Measurements from ENCODE around the gene MELK. TPM values are rescaled to one million over a fixed set of nuclear protein-coding genes. Genes with fewer than 3 reads are reported as not detected.

The MELK gene
- total and polyA plus RNA-seq, 2 of the 4 experiments (the other 2 are of a cell fraction), result 20.8 to 27.4 TPM

GRCh38 chr9:36592801-36593583 is 20.3 kb downstream of the MELK start:
- Histone ChIP-seq H3K23ac (ENCODE audit: low read depth, low read length) (no peak overlapping the region), H2BK5ac (ENCODE audit: low read depth, low read length, poor library complexity, severe bottlenecking) (no peak overlapping the region), H3K36me3 (ENCODE audit: control insufficient read depth, insufficient read depth, low read length) (peaks cover 10% of the 10 kb centered on the region), H3K27me3 (ENCODE audit: control insufficient read depth, insufficient read depth, low read length) (no peaks in the 10 kb centered on the region), H4K8ac (ENCODE audit: low read depth in 2 of 2, low read length in 2 of 2) (no peak overlapping the region), H2BK120ac (ENCODE audit: low read depth, low read length) (no peak overlapping the region), H3K4ac (ENCODE audit: low read depth, low read length) (no peak overlapping the region), H3K9ac (ENCODE audit: low read depth, low read length) (no peak overlapping the region), H3K4me1 (ENCODE audit: control insufficient read depth, insufficient read depth, low read length) (peaks cover 3% of the 10 kb centered on the region; the same call in 1 of the 2 replicates), H3K56ac (ENCODE audit: extremely low read depth, insufficient read depth, low read length) (no peak overlapping the region), H3K9me1 (ENCODE audit: insufficient read depth, low read length) (no peaks in the 10 kb centered on the region), H2AK5ac (ENCODE audit: low read depth, low read length) (no peak overlapping the region), H2AK9ac (replicated peaks; ENCODE audit: low read depth, low read length, poor library complexity) (no peak overlapping the region), H3K9me3 (ENCODE audit: control insufficient read depth, insufficient read depth, low read length) (no peaks in the 10 kb centered on the region), H3K79me1 (ENCODE audit: low read depth in 1 of 2, low read length in 2 of 2) (peaks cover 29 to 44% of the 10 kb centered on the region in 2 experiments), H2BK20ac (ENCODE audit: low read depth, low read length) (no peak overlapping the region), H3K14ac (replicated peaks; ENCODE audit: low read depth, low read length) (no peak overlapping the region), H3K18ac (ENCODE audit: low read depth, low read length) (no peak overlapping the region), H3K4me2 (ENCODE audit: low read depth, low read length) (no peak overlapping the region), H4K20me1 (ENCODE audit: insufficient read depth, low read length) (no peaks in the 10 kb centered on the region; the same call in 1 of the 2 replicates), H3K4me3 (ENCODE audit: insufficient read depth, low read depth, low read length) (no peak overlapping the region), H4K91ac (ENCODE audit: insufficient read depth, low read depth, low read length) (no peak overlapping the region), H2AFZ (replicated peaks; ENCODE audit: low read length, poor library complexity) (no peak overlapping the region), H2BK15ac (ENCODE audit: low read depth, low read length) (no peak overlapping the region), H3K27ac (ENCODE audit: insufficient read depth, low read length) (no peak overlapping the region), H4K5ac (ENCODE audit: low read depth, low read length) (no peak overlapping the region)
- BruUV-seq (replicated peaks), result no TSS peak
- in situ Hi-C loops (cut with MboI; ENCODE audit: low sequenced_read_pairs) (no loop called here), intact Hi-C loops (cut with micrococcal nuclease) (no loop called here), dilution Hi-C loops (cut with HindIII; ENCODE audit: low sequenced_read_pairs, unreplicated experiment) (no loop called here)
- DNase-seq (peak; percentile 24), ATAC-seq (ENCODE audit: low read depth) (no peak)
- ChIA-PET CTCF (no interaction called here), POLR2A (ENCODE audit: unreplicated experiment) (interaction anchor here (0.6 kb wide), 1 partner anchor 387 kb away, joined by 3 read pairs; no protein-coding TSS in a partner anchor)
- no CpG with 5 or more reads among the region's 4 CpGs for WGBS, 2 experiments (ENCODE audit: extremely low coverage in 2 of 2, insufficient read length in 1 of 2)
- no peak for TF ChIP-seq POLR2A (IDR thresholded peaks at IDR 0.05; ENCODE audit: low read depth, low read length)
- no peak for TF ChIP-seq CHD1 (IDR thresholded peaks at IDR 0.05; ENCODE audit: low read depth, low read length)
- TF ChIP-seq MXI1 (IDR thresholded peaks at IDR 0.05; ENCODE audit: borderline replicate concordance, low read depth, low read length), result no peak
- no peak for TF ChIP-seq RAD21 (IDR thresholded peaks at IDR 0.05; ENCODE audit: low read length)
- no peak for TF ChIP-seq RFX5 (IDR thresholded peaks at IDR 0.05; ENCODE audit: low read depth, low read length)
- TF ChIP-seq SMC3 (IDR thresholded peaks at IDR 0.05; ENCODE audit: low read depth, low read length), result no peak
- TF ChIP-seq CEBPB (IDR thresholded peaks at IDR 0.05; ENCODE audit: low read depth, low read length), result no peak
- no peak for TF ChIP-seq BHLHE40 (IDR thresholded peaks at IDR 0.05; ENCODE audit: low read depth, low read length)
- TF ChIP-seq MAZ (IDR thresholded peaks at IDR 0.05; ENCODE audit: borderline replicate concordance, low read depth, low read length), result no peak
- TF ChIP-seq USF2 (IDR thresholded peaks at IDR 0.05; ENCODE audit: low read depth, low read length), result no peak
- TF ChIP-seq ELK1 (IDR thresholded peaks at IDR 0.05; ENCODE audit: borderline replicate concordance, low read depth, low read length), result no peak
- no peak for TF ChIP-seq CTCF (conservative IDR thresholded peaks at IDR 0.05; ENCODE audit: low read depth, low read length)
